T-helper 17 cell (primary cell): ENCODE measurements around the gene TYW1. TPM values are rescaled to one million over a fixed set of nuclear protein-coding genes. Genes with fewer than 3 reads are reported as not detected.
A peak's percentile ranks its signal among the peaks of the same experiment; 100 is the strongest.
"Not testable (repeated sequence)": the region's sequence is repeated elsewhere in the genome, so short reads cannot be mapped to it uniquely, and the experiment has no call there.

Experiments
- ATAC-seq: fragments of 150-1000 bp; cut with Tn5 transposase; 2 replicates; pipeline ENCODE4 v1.10.0; 2021; ENCODE audit warnings: mild to moderate bottlenecking, moderate library complexity
- DNase-seq, 3 donors: peaks; one replicate each; pipeline versions ENCODE4 v3.0.0 to v3.0.0-alpha.2; 2020 to 2021
- H3K9me3 ChIP-seq: one replicate; pipeline ENCODE4 v1.7.0; 2013; ENCODE audit warnings: low read length, mild to moderate bottlenecking; ENCODE audit not compliant: control insufficient read depth, poor library complexity, severe bottlenecking
- H3K27ac Mint-ChIP-seq: one replicate; pipeline ENCODE4 v1.8.0; 2022; ENCODE audit warnings: mild to moderate bottlenecking, moderate library complexity, mixed read lengths
- H3K27me3 Mint-ChIP-seq: one replicate; pipeline ENCODE4 v1.8.0; 2022; ENCODE audit warnings: mixed read lengths
- H3K36me3 Mint-ChIP-seq: one replicate; pipeline ENCODE4 v1.8.0; 2022; ENCODE audit warnings: low read depth, mixed read lengths
- H3K4me1 Mint-ChIP-seq: one replicate; pipeline ENCODE4 v1.8.0; 2022; ENCODE audit warnings: mild to moderate bottlenecking, mixed read lengths
- H3K4me3 Mint-ChIP-seq: one replicate; pipeline ENCODE4 v1.8.0; 2022; ENCODE audit warnings: mild to moderate bottlenecking, moderate library complexity, mixed read lengths
- total RNA-seq, 4 donors: library from RNA in 2 of 4; stranded (reverse) in 2 of 4; gene quantifications; one replicate each; pipeline ENCODE4 v1.2.3 and lab custom pipeline; 2022 to 2026

TYW1 gene
- total RNA-seq, 2 donors from 2014 or later, result 21.4 to 23.0 TPM

GRCh38 chr7:67040832-67041231 is 44.2 kb downstream of the TYW1 start:
- not testable (repeated sequence) for DNase-seq, ATAC-seq, H3K9me3 ChIP-seq, H3K36me3 Mint-ChIP-seq, H3K4me3 Mint-ChIP-seq, H3K27me3 Mint-ChIP-seq
- H3K27ac Mint-ChIP-seq, result peak overlapping the region; percentile 11
- H3K4me1 Mint-ChIP-seq, result peaks cover 11% of the 10 kb centered on the region

- peak overlapping the region; percentile 70 for H3K27ac Mint-ChIP-seq
- ATAC-seq, H3K4me3 Mint-ChIP-seq, H3K27me3 Mint-ChIP-seq, DNase-seq, H3K36me3 Mint-ChIP-seq, H3K9me3 ChIP-seq: not testable (repeated sequence)
- peaks cover 15% of the 10 kb centered on the region for H3K4me1 Mint-ChIP-seq
Observed at GRCh38 chr7:67042781-67043558, 46.3 kb downstream of the TYW1 start.

DNA sequence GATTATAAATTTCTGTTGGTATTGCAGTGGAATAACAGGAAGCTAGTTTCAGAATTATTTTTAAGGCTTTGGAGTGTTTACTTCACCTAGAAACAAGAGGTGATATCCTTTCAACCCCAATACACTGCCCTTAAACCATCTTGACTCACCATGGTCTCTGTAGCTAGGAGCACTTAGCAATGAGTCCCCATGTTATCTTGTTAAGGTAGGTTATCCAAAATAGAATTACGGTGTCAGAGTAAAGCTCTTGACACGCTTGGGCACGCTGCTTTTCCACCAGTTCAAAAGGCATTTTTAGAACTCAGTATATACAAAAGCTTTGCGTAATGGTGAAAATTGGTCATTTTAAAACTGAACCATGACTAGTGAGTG is 46.9 kb downstream of the TYW1 start:
- H3K27me3 Mint-ChIP-seq, DNase-seq, H3K27ac Mint-ChIP-seq, H3K9me3 ChIP-seq, ATAC-seq, H3K36me3 Mint-ChIP-seq, H3K4me3 Mint-ChIP-seq: not testable (repeated sequence)
- H3K4me1 Mint-ChIP-seq, result peaks cover 15% of the 10 kb centered on the region

GRCh38 chr7:67045496-67045995 is 48.9 kb downstream of the TYW1 start:
- Mint-ChIP-seq H3K4me1 (peaks cover 15% of the 10 kb centered on the region), H3K27ac (peak overlapping the region; percentile 79), H3K36me3 (peaks cover 5% of the 10 kb centered on the region), H3K27me3 (no peaks in the 10 kb centered on the region), H3K4me3 (no peak overlapping the region)
- no peaks in the 10 kb centered on the region for H3K9me3 ChIP-seq
- ATAC-seq, result no peak
- no peak for DNase-seq

DNA sequence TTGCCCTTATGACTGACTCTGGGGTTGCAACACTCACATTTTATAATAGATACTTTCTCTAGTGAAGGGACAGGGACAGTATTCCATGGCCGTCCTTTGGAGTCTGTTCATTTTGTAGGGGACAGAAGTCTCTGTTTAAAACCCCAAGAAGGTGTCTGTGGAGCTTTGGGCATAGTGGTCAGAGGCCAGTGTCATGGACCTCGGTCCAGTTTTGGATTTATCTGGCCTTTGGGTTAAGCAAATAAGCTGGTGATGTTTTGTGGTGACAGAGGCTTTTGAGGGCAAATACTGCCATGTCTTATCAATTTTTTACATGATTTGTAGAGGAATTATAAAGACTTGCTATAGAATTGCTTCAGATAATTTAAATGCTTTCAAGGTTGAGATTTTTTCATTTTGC is 50.2 kb downstream of the TYW1 start:
- H3K27me3 Mint-ChIP-seq, H3K9me3 ChIP-seq, H3K4me3 Mint-ChIP-seq, H3K36me3 Mint-ChIP-seq, DNase-seq, ATAC-seq, H3K27ac Mint-ChIP-seq: not testable (repeated sequence)
- H3K4me1 Mint-ChIP-seq, result peaks cover 12% of the 10 kb centered on the region

GRCh38 chr7:67049908-67050307 is 53.3 kb downstream of the TYW1 start:
- not testable (repeated sequence) for H3K9me3 ChIP-seq, H3K4me3 Mint-ChIP-seq, H3K27me3 Mint-ChIP-seq, H3K4me1 Mint-ChIP-seq, H3K27ac Mint-ChIP-seq, DNase-seq, ATAC-seq
- peaks cover 14% of the 10 kb centered on the region for H3K36me3 Mint-ChIP-seq

DNA sequence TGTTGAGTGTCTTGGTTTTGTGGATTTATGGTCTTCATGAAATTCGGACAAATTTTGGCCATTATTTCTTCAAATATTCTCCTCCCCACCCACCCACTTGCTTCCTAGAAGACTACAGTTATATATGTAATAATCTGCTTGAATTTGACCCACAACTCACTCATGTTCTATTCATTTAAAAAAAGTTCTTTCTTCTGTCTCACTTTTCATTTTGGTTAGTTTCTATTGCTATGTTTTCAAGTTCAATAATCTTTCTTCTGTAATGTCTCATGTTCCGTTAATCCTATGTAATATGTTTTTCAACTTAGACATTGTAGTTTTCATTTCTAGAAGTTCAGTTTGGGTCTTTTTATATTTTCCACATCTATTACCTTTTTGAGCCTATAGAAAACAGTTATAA is 55.5 kb downstream of the TYW1 start:
- not testable (repeated sequence) for H3K9me3 ChIP-seq, H3K4me3 Mint-ChIP-seq, H3K27ac Mint-ChIP-seq, H3K36me3 Mint-ChIP-seq, DNase-seq, ATAC-seq, H3K27me3 Mint-ChIP-seq, H3K4me1 Mint-ChIP-seq

DNA sequence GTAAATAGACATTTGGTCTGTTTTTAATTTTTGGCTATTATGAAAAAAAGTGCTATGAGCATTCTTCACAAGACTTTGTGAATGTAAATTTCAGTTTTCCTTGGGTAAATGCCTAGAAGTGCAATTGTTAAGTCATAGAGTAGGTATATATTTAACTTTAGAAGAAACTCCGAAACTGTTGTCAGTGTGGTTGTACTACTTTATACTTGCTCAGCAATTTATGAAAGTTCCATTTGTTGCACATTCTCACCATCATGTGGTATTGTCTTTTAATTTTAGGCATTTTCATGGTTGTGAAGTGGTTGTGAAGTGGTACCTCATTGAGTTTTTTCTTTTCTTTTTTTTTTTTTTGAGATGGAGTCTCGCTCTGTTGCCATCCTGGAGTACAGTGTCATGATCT is 60.0 kb downstream of the TYW1 start:
- Mint-ChIP-seq H3K4me1 (no peaks in the 10 kb centered on the region), H3K4me3 (no peak overlapping the region), H3K36me3 (peaks cover 8% of the 10 kb centered on the region), H3K27ac (no peak overlapping the region), H3K27me3 (no peaks in the 10 kb centered on the region)
- H3K9me3 ChIP-seq, result peaks cover 2% of the 10 kb centered on the region
- DNase-seq (no peak), ATAC-seq (no peak)

DNA sequence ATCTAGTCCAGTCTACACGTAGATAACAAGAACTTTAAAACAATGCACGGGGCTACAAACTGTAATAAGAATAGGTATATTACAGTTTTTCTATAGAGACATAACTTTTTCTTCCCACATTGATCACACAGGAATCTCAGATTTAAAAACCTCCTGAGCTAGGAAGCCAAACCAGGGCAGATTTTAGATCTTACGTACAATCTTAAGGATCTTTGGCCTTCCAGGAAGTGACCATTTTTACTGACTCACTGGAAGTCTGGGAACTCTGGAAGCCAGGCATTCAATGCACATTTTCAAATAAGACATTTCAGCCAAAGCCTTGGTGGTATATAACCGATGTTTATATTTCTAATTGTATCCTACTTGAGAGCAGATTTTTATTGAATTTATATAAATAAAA is 64.7 kb downstream of the TYW1 start:
- not testable (repeated sequence) for H3K4me1 Mint-ChIP-seq, H3K27me3 Mint-ChIP-seq, H3K9me3 ChIP-seq, DNase-seq, H3K36me3 Mint-ChIP-seq, H3K27ac Mint-ChIP-seq, H3K4me3 Mint-ChIP-seq, ATAC-seq

DNA sequence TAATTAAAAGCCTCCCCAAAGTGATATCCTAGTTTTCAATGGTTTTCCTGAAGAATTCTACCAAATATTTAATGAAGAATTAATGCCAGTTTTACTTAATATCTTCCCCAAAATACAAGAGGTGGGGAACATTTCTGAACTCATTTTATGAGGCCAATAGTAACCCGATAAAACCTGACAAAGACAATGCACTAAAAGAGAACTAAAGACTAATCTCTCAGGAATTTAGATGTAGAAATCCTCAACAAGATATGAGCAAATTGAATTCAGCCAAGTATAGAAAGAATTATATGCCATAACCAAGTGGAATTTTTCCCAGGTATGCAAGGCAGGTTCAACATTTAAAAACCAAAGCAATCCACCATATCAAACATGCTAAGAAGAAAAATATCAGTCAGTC is 66.2 kb downstream of the TYW1 start:
- not testable (repeated sequence) for H3K9me3 ChIP-seq, H3K27me3 Mint-ChIP-seq, H3K4me1 Mint-ChIP-seq

GRCh38 chr7:67066950-67067622 is 70.5 kb downstream of the TYW1 start:
- DNase-seq, H3K27me3 Mint-ChIP-seq, H3K27ac Mint-ChIP-seq, ATAC-seq, H3K4me1 Mint-ChIP-seq, H3K4me3 Mint-ChIP-seq, H3K9me3 ChIP-seq: not testable (repeated sequence)
- H3K36me3 Mint-ChIP-seq, result peaks cover 15% of the 10 kb centered on the region

More for the DNA sequence above, 66.2 kb downstream of the TYW1 start:
- ATAC-seq, H3K4me3 Mint-ChIP-seq, H3K27ac Mint-ChIP-seq, DNase-seq, H3K36me3 Mint-ChIP-seq: not testable (repeated sequence)

GRCh38 chr7:67076120-67076519 is 79.5 kb downstream of the TYW1 start:
- H3K27ac Mint-ChIP-seq, H3K4me1 Mint-ChIP-seq, ATAC-seq, H3K9me3 ChIP-seq, H3K27me3 Mint-ChIP-seq, H3K4me3 Mint-ChIP-seq, H3K36me3 Mint-ChIP-seq, DNase-seq: not testable (repeated sequence)

DNA sequence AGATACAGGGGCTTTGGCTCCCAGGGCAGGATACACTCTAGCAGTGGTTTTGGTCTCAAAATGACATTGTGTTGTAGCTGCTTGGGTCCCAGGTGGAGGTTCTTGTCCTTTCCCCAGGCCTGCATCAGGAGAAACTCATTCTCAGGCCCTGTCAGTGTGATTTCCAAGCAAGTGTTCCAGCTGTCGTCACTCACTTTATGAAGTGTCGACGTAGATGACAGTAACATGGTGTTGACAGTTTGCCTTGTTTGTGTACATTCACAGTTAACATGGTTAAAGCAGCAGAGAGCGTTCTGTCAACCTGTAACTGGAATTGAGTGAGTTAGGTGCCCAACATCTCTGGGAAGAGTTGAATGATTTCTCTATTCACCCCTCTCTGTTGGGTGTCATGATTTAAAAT is 86.2 kb downstream of the TYW1 start:
- H3K9me3 ChIP-seq, H3K27me3 Mint-ChIP-seq, H3K4me3 Mint-ChIP-seq, H3K27ac Mint-ChIP-seq, H3K4me1 Mint-ChIP-seq, DNase-seq, ATAC-seq: not testable (repeated sequence)
- H3K36me3 Mint-ChIP-seq, result peaks cover 17% of the 10 kb centered on the region

DNA sequence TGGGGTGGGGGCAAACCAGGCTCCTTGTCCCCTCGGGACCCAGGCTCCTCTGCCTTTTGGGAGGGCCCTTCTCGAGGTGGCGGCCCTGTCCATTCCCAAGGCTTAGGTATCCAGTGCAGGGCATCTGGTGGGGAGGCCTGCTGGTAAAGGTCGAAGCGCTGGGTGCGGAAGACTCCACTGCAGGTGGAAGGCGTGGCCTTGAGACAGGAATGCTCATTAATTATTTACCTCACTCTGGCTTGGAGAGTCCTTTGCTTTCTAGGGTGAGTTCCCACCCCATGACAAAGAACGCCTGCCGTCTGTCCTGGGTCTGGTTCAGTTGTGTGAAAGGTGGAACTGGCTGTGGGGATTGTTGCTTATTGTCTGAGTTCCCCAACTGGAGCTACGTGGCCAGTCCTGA is 92.6 kb downstream of the TYW1 start:
- not testable (repeated sequence) for H3K27ac Mint-ChIP-seq, H3K9me3 ChIP-seq, H3K4me1 Mint-ChIP-seq, H3K4me3 Mint-ChIP-seq, DNase-seq, ATAC-seq, H3K27me3 Mint-ChIP-seq
- H3K36me3 Mint-ChIP-seq, result peaks cover 17% of the 10 kb centered on the region
